Loucy (cell line): ENCODE results near the gene WEE2.

ENCODE experiments used
- H2AFZ ChIP-seq: fragments of 200-600 bp; sonication (generic); 2 replicates; pipeline ENCODE4 v1.6.0; 2016; ENCODE audit warnings: antibody characterized with exemption, mild to moderate bottlenecking, low read length, moderate library complexity
- H3F3A ChIP-seq: fragments of 200-600 bp; 2 replicates; pipeline ENCODE4 v1.6.0; 2016; ENCODE audit warnings: antibody characterized with exemption, low read depth, mild to moderate bottlenecking
- H3K27me3 ChIP-seq: fragments of 200-600 bp; sonication (generic); 2 replicates; pipeline ENCODE4 v1.6.1; 2014; ENCODE audit warnings: low read length, mild to moderate bottlenecking; ENCODE audit not compliant: insufficient read depth, poor library complexity, severe bottlenecking
- H3K36me3 ChIP-seq: fragments of 200-600 bp; sonication (generic); 2 replicates; pipeline ENCODE4 v1.6.1; 2016; ENCODE audit warnings: low read length; ENCODE audit not compliant: insufficient read depth
- H3K4me1 ChIP-seq: fragments of 200-600 bp; sonication (generic); 2 replicates; pipeline ENCODE4 v1.5.1; 2014; ENCODE audit warnings: low read length, mild to moderate bottlenecking; ENCODE audit not compliant: insufficient read depth, poor library complexity, severe bottlenecking
- H3K4me2 ChIP-seq: fragments of 200-600 bp; sonication (generic); 2 replicates; pipeline ENCODE4 v1.6.0; 2014; ENCODE audit warnings: antibody characterized with exemption, low read length, low read depth, mild to moderate bottlenecking; ENCODE audit not compliant: poor library complexity, severe bottlenecking
- H3K4me3 ChIP-seq: fragments of 200-600 bp; sonication (generic); 2 replicates; pipeline ENCODE4 v1.5.1; 2014; ENCODE audit warnings: low read length, mild to moderate bottlenecking, mixed read lengths; ENCODE audit not compliant: poor library complexity, severe bottlenecking
- H3K79me2 ChIP-seq: fragments of 200-600 bp; sonication (generic); 2 replicates; pipeline ENCODE4 v1.6.1; 2014; ENCODE audit warnings: low read length; ENCODE audit not compliant: insufficient read depth
- H3K9ac ChIP-seq: fragments of 200-600 bp; sonication (generic); 2 replicates; pipeline ENCODE4 v1.6.0; 2014; ENCODE audit warnings: mild to moderate bottlenecking, low read depth, low read length, moderate library complexity; ENCODE audit not compliant: poor library complexity, severe bottlenecking
- H3K9me2 ChIP-seq: fragments of 200-600 bp; sonication (generic); replicated peaks from 2 replicates; pipeline ENCODE4 v1.6.1; 2016; ENCODE audit warnings: low read depth, low read length, mixed read lengths
- H3K9me3 ChIP-seq: fragments of 200-600 bp; sonication (generic); 2 replicates; pipeline ENCODE4 v1.6.1; 2014; ENCODE audit warnings: mild to moderate bottlenecking, antibody characterized with exemption, low read length, low read depth; ENCODE audit not compliant: insufficient read depth
- H4K20me1 ChIP-seq: fragments of 200-600 bp; sonication (generic); 2 replicates; pipeline ENCODE4 v1.6.0; 2014; ENCODE audit warnings: antibody characterized with exemption, low read length, mild to moderate bottlenecking; ENCODE audit not compliant: insufficient read depth, poor library complexity, severe bottlenecking
- CTCF ChIP-seq: fragments of 200-600 bp; sonication (generic); conservative IDR thresholded peaks from 2 replicates; pipeline ENCODE4 v1.5.1; 2014; ENCODE audit warnings: mild to moderate bottlenecking, antibody characterized with exemption, low read length
- EZH2phosphoT487 ChIP-seq: fragments of 200-600 bp; IDR thresholded peaks from 2 replicates; pipeline ENCODE4 v1.6.1; 2018; ENCODE audit warnings: antibody characterized with exemption, mild to moderate bottlenecking, moderate library complexity, borderline replicate concordance

Gene WEE2

DNA sequence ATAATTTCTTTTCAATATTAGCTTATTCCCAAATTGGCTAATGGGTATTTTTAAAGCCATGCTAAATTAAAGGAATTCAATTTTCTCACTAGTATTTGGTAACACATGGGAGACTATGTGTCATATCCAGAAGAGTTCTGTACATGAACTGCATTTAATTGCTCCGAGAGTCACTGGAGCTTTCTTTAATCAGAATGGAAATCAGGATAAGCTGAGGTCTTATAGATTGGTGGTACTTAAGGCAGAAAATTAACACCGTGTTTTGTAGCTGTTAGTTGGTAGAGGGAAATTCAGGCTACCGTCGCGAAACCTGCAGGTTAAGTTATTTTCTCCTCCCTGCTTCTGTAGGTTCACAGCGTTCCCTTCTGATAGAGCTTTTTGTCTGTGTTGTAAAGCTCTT is at the start of gene WEE2:
TSS of gene WEE2 (plus strand) at position 3 of the 400 bp plus-strand sequence. CDS start 406 bp downstream, outside the sequence.
- Histone ChIP-seq H3F3A (no peaks in the 10 kb centered on the region), H3K36me3 (no peaks in the 10 kb centered on the region), H3K9me3 (no peaks in the 10 kb centered on the region), H3K9ac (no peak within 1 kb of the TSS), H3K79me2 (no peaks in the 10 kb centered on the region), H3K4me2 (no peak within 1 kb of the TSS), H3K4me3 (no peak within 1 kb of the TSS), H3K27me3 (no peaks in the 10 kb centered on the region), H4K20me1 (no peaks in the 10 kb centered on the region), H3K9me2 (no peaks in the 10 kb centered on the region), H3K4me1 (no peaks in the 10 kb centered on the region), H2AFZ (no peak within 1 kb of the TSS)
- no peak for TF ChIP-seq CTCF

- Histone ChIP-seq H4K20me1 (no peaks in the 10 kb centered on the region), H3K36me3 (peaks cover 52% of the 10 kb centered on the region; the same call in 1 of the 2 replicates)
Measured at GRCh38 chr7:141659501-141659900, 48.7 kb upstream of the WEE2 start.

DNA sequence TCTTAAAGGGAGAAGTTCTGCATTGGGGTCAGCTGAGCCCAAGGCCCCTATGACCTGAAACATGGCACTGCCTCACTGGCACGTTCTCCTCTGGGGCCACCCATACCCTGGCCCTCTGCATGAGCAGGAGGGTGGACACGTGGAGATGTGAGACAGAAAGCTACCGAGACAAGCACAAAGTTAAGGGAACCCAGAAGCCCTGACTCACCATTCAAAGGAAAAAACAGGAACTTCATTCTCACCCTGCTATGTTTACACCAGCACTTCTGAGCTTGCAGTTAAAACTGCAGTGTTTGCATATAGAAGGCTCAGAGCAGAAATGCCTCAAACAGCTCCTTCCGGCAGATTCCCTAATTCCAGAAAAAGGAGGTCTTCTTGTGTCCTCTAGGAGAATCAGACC is 47.9 kb upstream of the WEE2 start:
- no peaks in the 10 kb centered on the region for H3K9me3 ChIP-seq
- no peak overlapping the region for H3K4me2 ChIP-seq
- H4K20me1 ChIP-seq: no peaks in the 10 kb centered on the region
- H3K4me3 ChIP-seq: no peak overlapping the region
- H3K79me2 ChIP-seq: no peaks in the 10 kb centered on the region
- no peak overlapping the region for H3K9ac ChIP-seq
- H3F3A ChIP-seq: no peaks in the 10 kb centered on the region
- H3K9me2 ChIP-seq: no peaks in the 10 kb centered on the region
- TF ChIP-seq CTCF (no peak), EZH2phosphoT487 (no peak)
- no peak overlapping the region for H2AFZ ChIP-seq
- H3K4me1 ChIP-seq: peaks cover 5% of the 10 kb centered on the region
- H3K27me3 ChIP-seq: no peaks in the 10 kb centered on the region
- H3K36me3 ChIP-seq: peaks cover 60% of the 10 kb centered on the region; the same call in 1 of the 2 replicates

More at GRCh38 chr7:141659501-141659900, 48.7 kb upstream of the WEE2 start:
- no peak overlapping the region for H3K4me2 ChIP-seq
- H3K4me1 ChIP-seq: peaks cover 8% of the 10 kb centered on the region
- H3K9me2 ChIP-seq: no peaks in the 10 kb centered on the region
- H3K9ac ChIP-seq: no peak overlapping the region
- no peak overlapping the region for H3K4me3 ChIP-seq
- H3K9me3 ChIP-seq: no peaks in the 10 kb centered on the region
- H3K27me3 ChIP-seq: no peaks in the 10 kb centered on the region
- no peak for TF ChIP-seq EZH2phosphoT487
- TF ChIP-seq CTCF: no peak
- no peaks in the 10 kb centered on the region for H3F3A ChIP-seq
- no peak overlapping the region for H2AFZ ChIP-seq
- no peaks in the 10 kb centered on the region for H3K79me2 ChIP-seq
